GM12891 (cell line): ENCODE data around the gene AGBL1. TPM values are rescaled to one million over a fixed set of nuclear protein-coding genes. Genes with fewer than 3 reads are reported as not detected.

ENCODE experiments used
- DNase-seq: peaks from one replicate; pipeline ENCODE4 v3.0.0; 2011; ENCODE audit warnings: low spot score; ENCODE audit not compliant: insufficient read length
- FAIRE-seq: peaks from 2 replicates; lab custom pipeline; 2011; peaks lifted over from hg19 to GRCh38; lab: Jason Lieb, UNC
- PAX5 ChIP-seq: IDR thresholded peaks from 2 replicates; pipeline ENCODE4 v1.6.1; 2011; ENCODE audit warnings: low read length, moderate library complexity, mild to moderate bottlenecking; ENCODE audit not compliant: insufficient read depth, severe bottlenecking
- POLR2A ChIP-seq: IDR thresholded peaks from 2 replicates; pipeline ENCODE4 v1.6.1; 2011; ENCODE audit warnings: low read depth, low read length, control low read depth
- POLR2AphosphoS5 ChIP-seq: IDR thresholded peaks from 2 replicates; pipeline ENCODE4 v1.6.1; 2011; ENCODE audit warnings: low read depth, low read length, control low read depth
- POU2F2 ChIP-seq: IDR thresholded peaks from 2 replicates; pipeline ENCODE4 v1.6.1; 2011; ENCODE audit warnings: low read depth, mild to moderate bottlenecking, control low read depth, low read length, moderate library complexity
- SPI1 ChIP-seq: IDR thresholded peaks from 2 replicates; pipeline ENCODE4 v1.6.1; 2011; ENCODE audit warnings: low read depth, low read length, control low read depth
- TAF1 ChIP-seq: IDR thresholded peaks from 2 replicates; pipeline ENCODE4 v1.6.1; 2011; ENCODE audit warnings: low read depth, low read length, control low read depth
- polyA plus RNA-seq: library from polyadenylated mRNA; unstranded; fragments of >200 nt; gene quantifications from one replicate; pipeline ENCODE4 v1.2.1, GENCODE V29; 2012; ENCODE audit warnings: low read depth, missing spikeins, inconsistent platforms; ENCODE audit not compliant: missing spikeins

The AGBL1 gene
- not detected for polyA plus RNA-seq

DNA sequence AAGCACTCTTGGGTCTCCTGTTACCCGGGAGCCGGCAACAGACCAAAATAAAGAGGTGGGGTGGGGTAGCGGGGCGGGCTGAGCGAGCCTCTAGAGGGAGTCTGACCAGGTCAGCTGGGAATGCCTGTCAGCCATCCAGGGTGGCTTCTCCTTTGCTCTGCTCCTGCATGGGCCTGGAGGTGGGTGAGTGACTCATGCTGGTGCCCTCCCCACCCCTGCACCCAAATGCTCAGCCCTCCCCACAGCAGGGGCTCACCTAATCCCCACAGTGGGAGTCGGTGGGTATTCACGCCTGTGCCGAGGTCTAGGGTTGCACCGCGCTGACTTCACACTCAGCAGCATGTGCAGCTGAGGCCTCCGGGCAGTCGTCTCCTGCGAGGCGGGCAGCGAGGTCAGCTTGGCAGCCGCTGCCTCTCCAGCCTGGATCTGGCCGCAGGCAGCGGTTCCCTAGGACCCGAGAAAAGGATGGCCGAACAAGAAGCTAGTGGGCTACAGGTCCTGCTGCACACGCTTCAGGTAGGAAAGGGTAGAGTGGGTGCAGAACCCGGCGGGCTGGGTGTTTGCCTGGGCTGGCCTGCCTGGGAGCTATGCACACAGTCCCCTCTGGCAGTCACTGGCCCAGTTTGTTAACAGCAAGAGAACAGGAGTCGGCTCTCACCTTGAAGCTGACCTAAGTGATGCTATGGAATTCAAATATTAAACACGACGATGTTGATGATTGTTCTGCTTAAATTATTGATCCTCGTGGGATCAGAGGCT lies at the start of gene AGBL1:
Gene AGBL1 (plus strand): TSS at position 364 of the 759 bp plus-strand sequence.
- TF ChIP-seq PAX5 (no peak), POU2F2 (no peak), POLR2A (no peak), SPI1 (no peak), TAF1 (no peak), POLR2AphosphoS5 (no peak)
- no peak for FAIRE-seq
- no peak for DNase-seq

DNA sequence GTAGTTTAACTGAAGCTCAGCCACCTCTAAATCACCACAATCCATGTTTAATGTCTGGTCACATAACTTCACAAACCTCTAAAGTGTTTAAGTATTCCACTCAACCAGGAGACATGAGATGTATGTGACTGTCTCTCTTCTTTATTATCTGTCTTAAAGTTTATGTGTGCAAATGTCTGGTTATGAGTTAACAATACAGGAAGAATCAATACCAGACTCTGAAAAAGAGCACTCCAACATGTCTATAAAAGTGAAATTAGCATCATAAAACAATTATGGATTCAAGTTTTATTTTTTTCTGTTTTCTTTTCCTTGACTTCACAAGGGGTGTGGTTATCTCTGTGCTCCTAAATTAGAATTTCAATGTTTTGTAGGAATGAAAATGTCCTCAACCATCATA lies 44.8 kb upstream of the AGBL1 start:
- TF ChIP-seq POU2F2 = no peak
- TF ChIP-seq POLR2AphosphoS5 = no peak
- TF ChIP-seq PAX5 = no peak
- TF ChIP-seq POLR2A = no peak
- no peak for FAIRE-seq
- DNase-seq = no peak

DNA sequence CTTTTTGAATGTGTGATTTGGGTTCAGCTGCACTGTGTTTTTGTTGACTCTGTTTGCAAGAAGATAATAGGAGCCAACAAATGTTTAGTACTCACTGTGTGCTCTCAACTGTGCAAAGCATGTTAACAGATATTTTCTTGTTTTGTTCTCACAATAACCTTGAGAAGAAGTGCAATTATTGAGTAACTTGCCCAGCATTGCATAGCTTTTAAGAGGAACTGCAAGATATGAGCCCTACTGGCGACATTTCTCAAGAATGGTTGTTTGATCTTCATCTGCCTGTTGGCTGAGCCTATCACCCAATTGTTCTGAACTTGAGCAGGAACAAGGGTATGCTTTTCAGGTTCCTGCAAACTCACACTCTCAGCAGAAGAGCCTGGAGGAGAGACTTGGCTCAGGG lies 43.4 kb upstream of the AGBL1 start:
- TF ChIP-seq POLR2A (no peak), POU2F2 (no peak), PAX5 (no peak), TAF1 (no peak), SPI1 (no peak), POLR2AphosphoS5 (no peak)
- no peak for DNase-seq
- no peak for FAIRE-seq

DNA sequence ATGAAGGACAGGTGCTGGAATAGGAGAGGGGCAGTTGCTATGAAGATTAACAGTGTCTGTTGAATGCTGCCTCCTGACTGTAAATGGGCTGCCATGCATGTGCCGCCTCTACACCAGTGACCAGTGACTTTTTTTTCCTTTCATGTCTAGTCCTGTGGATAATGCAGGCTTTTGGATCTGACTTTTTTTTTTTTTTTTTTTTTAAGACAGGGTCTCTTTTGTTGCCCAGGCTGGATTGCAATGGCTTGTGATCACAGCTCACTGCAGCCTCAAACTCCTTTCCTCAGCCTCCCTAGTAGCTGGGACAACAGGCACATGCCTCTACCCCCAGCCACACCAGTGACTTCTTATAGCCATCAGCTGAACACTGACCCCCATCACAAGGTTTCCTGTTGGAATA lies 41.2 kb upstream of the AGBL1 start:
- FAIRE-seq (no peak), DNase-seq (no peak)
- TF ChIP-seq SPI1 (no peak), POU2F2 (no peak), PAX5 (no peak), POLR2A (no peak), POLR2AphosphoS5 (no peak), TAF1 (no peak)

DNA sequence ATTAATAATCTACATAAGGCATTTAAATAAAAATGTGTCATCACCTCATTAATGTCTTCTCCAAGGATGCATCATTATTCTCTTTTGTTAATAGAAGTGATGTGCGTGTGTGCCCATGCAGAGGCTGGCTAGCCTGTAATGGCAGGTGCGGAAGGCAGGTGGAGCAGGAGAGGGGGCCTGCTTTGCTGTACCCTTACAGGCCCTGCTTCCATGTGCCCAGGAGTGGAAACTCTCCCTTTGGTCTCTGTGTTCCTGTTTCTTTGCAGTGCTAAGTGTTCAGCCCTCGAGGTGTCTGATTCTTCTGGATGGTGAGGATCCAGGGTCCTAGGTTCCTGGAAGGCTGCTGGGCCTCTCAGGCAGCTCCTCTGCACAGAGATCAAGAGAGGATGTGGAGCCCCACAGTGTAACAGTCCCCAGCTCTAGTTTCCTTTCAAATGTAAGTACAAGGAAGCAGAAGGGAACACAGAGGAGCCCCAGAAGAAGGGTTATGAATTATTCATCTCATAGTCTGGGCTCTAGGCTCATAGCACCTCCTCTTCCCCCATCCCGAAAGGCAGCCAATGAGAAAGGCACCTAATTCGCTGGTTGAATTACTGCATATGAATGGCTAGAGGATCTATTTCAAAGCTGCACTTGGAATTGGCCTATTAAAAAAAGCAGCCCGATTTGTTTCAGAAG lies 39.2 kb upstream of the AGBL1 start:
- TF ChIP-seq POU2F2 (no peak), POLR2AphosphoS5 (no peak), SPI1 (no peak), POLR2A (no peak), PAX5 (no peak), TAF1 (no peak)
- FAIRE-seq (no peak), DNase-seq (no peak)

DNA sequence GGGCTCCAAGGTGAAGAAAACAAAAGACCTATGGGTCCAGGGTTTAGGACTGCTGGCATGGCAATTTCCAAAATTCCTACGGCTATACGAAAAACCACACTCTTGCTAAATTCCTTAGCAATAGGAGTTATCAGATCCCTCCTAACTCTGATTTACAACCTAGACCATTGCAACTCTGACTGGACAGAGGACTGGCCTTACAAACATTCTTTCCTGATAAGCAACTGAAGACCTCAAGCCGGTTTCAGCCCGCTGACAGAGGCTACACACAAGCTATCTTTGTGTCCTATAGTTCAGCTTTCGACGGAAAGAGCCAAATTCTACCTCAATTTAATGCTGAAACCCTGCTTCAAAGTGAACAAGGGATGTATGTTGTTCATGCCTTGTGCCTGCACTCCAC lies 38.3 kb upstream of the AGBL1 start:
- TF ChIP-seq PAX5 = no peak
- TF ChIP-seq SPI1 = no peak
- TF ChIP-seq POLR2AphosphoS5 = no peak
- no peak for TF ChIP-seq POLR2A
- TF ChIP-seq POU2F2 = no peak
- no peak for TF ChIP-seq TAF1
- FAIRE-seq = no peak
- DNase-seq = no peak

DNA sequence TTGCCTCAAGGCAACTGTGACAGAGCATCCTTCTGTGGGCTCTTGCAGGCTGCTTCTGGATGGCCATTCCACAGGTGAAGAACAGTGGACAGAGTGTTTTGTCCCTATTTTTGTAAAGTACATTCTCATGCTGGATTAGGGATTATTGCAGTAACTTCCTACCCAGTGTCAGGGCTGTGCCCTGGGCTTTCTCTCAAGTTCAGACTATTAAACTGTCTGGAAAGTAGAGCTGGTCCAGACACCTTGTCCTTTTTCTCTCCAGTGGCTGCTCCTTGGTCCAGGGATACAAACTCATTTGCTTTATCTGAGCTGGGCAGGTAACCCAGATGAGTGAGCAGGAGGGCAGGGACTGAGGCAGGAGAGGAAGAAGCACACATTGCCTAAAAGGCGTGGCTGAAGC lies 37.4 kb upstream of the AGBL1 start:
- no peak for FAIRE-seq
- no peak for DNase-seq
- TF ChIP-seq SPI1 = no peak
- no peak for TF ChIP-seq POLR2A
- TF ChIP-seq POLR2AphosphoS5 = no peak
- no peak for TF ChIP-seq TAF1
- TF ChIP-seq PAX5 = no peak
- TF ChIP-seq POU2F2 = no peak

DNA sequence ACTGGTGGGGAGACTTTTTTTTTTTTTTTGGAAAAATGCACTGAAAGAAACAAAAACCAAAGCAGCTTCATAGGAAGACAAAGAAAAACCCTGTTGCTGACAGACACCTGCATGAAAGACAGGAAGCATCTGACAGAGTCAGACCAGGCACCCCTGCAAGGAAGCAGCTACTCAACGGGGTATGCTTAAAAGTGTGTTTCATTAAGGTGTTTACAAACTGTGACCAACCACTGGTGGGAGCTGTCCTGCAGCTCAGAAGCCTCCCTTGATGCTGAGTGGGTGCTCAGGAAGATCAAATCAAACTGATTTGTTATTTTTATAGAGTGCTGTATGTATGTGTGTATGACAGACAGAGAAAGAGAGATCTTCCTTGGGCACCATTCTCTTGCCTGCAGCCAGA lies 34.7 kb upstream of the AGBL1 start:
- TF ChIP-seq TAF1 (no peak), POLR2A (no peak), POU2F2 (no peak), PAX5 (no peak), POLR2AphosphoS5 (no peak), SPI1 (no peak)
- DNase-seq (no peak), FAIRE-seq (no peak)

DNA sequence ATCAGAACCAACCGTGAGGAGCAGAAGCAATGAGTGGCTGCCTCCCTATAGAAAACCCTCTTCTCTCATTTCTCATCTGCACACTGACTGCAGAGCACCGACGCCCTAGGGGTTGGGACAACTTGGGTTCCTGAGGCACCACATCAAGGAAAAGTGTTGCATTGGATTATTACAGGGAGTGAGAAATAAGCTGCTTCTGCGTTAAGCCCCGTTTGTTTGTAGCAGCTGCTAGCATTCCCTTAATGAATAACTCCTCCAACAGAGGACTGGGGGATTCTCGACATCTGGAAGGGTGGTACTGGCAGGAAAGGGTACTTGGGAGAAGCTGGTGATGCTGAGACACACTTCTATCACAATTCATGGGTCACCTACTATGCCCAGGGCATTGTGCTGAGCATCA lies 25.3 kb upstream of the AGBL1 start:
- FAIRE-seq (no peak), DNase-seq (no peak)
- TF ChIP-seq POLR2AphosphoS5 (no peak), POLR2A (no peak), POU2F2 (no peak), PAX5 (no peak), SPI1 (no peak), TAF1 (no peak)

DNA sequence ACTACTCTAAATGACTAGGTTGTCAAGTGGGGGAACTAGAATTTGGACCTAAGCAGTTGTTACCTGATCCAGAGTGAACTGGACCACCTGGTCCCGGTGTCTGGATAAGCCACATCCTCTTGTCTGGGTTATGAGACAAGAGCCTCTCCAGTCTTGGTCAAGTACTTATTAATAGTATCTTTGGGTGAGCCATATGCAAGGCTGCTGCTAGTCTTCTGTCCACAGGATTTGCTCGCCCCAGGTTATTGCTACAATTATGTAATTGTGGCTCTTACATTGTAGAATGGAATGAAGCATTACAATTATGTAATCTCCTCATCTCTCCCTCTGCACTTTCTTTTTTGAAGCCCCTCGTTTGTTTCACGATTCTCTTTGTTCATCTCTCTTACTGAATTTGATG lies 24.0 kb upstream of the AGBL1 start:
- DNase-seq = no peak
- no peak for FAIRE-seq

More for the DNA sequence above, 24.0 kb upstream of the AGBL1 start:
- TF ChIP-seq PAX5 (no peak), POLR2A (no peak), POU2F2 (no peak), TAF1 (no peak), SPI1 (no peak), POLR2AphosphoS5 (no peak)
